IPS-NIHi7 (cell line): Measurements from ENCODE around the gene CDX1.

Experiments used
- DNase-seq: peaks from one replicate; pipeline ENCODE4 v3.0.0; 2012; ENCODE audit warnings: mixed read lengths; ENCODE audit errors: extremely low spot score

CDX1 gene

DNA sequence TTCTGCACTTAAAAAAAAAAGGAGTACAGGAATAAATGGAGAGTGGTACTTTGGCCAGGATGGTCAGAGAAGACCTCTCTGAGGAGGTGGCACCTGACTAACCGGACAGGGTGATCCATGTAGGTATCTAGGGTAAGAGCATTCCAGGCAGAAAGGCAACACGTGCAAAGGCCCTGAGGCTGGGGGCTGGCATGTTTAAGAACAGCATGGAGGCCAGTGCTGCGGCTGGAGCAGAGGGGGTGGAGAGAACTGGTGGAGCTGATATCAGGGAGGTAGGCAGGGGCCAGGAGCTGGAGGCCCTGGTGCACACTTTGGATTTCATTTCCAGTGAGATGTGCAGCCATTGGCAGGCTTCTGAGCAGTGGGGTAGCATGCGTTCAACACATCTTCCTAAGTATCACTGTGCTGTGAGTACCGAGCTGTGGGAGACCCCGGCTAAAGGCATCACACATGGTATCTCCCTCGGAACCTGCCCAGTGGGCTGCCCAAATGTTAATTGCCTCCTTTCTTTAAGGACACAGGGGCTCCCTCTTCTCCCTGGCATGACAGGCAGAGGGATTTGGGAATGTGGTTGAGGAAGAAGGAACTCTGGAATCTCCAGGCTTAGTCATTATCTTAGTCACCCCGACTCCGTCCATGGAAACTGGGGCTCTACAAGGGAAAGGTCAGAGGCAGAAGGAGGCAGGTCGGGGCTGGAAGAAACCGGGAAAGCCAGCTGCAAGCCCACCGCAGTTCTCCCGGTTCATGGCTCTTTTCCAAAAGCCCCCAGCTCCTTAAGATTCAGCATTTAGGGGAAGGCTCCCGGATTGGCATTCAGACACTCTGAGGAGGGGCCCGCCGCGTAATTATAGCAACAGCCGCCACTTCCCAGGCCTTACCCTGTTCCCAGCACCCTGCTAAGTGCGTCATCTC, 41.9 kb downstream of the CDX1 start:
- no peak for DNase-seq

- no peak for DNase-seq
Observed at GRCh38 chr5:150209099-150209635, 42.6 kb downstream of the CDX1 start.

DNA sequence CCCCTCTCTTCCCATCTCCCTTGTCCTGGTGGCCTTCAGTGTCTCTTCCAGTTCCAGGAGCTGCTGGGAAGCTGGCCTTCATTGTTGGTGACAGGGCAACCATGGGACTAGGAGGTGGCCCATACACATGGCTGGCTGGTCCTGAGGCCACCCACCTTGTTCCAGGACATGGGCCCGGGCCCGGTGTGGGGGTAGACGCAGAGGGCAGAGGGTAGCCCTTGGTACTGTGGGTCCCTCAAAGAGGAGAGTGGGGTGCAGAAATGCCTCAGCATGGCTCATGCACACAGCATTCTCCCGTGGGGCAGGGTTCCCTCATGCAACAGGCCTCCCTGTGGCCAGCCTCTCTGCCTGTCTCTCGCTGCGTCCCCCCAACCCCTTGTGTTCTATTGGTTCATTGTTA, 44.1 kb downstream of the CDX1 start:
- DNase-seq = no peak

GRCh38 chr5:150211156-150212030, 44.8 kb downstream of the CDX1 start:
- DNase-seq = peak; percentile 93

- DNase-seq = no peak
Observed at GRCh38 chr5:150213530-150213929, 47.0 kb downstream of the CDX1 start.

DNA sequence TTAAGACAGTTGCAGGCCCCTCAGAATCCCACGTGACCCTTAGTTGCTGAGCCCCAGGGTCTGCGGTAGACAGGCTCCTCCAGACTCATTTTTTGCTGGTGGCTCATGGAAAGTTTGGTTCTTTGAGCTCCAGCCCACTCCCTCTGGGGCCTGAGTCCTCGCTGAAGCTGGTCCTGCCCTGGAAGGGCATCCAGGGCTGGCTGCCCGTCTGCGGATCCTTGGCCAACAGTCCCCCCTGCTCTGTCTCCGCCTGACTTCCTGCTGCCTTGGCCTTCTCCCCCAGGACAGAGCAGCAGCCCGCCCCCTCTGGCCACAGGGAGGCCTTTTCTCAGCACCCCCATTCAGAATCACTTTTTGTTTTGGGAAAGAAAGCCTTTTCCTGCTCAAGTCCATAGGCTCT, 47.7 kb downstream of the CDX1 start:
- DNase-seq = no peak

- no peak for DNase-seq
Observed at GRCh38 chr5:150215979-150216944, 49.7 kb downstream of the CDX1 start.

- no peak for DNase-seq
Observed at GRCh38 chr5:150217038-150217437, 50.5 kb downstream of the CDX1 start.

GRCh38 chr5:150217873-150218692, 51.5 kb downstream of the CDX1 start:
- DNase-seq = peak; percentile 93

DNA sequence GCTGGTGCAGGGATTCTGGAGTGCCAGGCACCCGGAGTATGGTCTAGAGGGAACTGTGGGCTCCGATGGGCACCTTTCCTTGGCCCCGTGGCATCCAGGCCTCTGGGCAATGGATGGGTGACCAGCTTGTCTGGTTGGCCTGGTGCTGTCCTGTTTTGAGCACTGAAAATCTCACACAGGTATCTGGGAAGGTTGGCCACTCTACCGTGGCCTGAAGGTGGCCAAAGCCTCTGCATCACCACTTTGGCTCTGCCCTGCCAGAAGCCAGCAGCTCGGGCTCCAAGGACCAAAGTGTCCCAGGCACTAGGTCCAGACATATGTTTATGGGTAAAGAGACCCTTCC, 52.1 kb downstream of the CDX1 start:
- no peak for DNase-seq

DNA sequence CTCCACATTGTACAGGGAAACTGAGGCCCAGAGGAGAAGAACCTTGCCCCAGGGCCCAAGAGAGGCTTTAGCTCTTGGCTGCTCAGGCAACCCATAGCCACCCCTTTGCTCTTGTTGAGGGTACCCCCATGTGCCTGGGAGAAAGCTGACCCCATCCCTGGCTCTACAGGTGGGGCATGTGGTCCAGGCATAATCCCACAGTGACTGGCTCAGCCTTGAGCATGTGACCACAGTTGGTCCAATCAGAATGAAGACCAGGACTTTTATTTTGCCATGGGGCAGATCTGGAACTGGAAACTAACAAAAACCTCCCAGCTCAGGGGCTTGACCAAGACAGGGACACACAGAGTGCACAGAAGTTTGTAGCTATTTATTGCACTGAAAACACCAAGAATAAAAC, 52.6 kb downstream of the CDX1 start:
- DNase-seq = peak; percentile 47

DNA sequence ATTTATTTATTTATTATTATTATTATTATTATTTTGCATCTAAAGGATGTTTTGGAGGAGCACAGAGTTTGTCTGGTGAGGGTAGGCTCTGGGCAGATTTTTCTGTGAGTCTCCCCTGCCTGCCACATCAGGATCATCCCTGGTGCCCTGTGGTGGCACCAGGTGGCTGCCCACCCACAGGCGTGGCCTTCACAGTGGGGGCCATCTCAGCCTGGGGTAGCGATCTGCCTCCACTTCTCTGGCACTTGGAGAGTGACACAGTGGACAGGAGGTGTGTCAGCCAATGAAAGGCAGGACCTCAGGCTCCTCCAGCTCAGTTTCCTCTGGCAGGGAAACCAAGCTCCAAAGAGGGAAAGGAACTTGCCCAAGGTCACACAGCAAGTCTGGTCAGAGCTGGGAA, 53.3 kb downstream of the CDX1 start:
- no peak for DNase-seq

- no peak for DNase-seq
Observed at GRCh38 chr5:150221471-150221870, 54.9 kb downstream of the CDX1 start.

DNA sequence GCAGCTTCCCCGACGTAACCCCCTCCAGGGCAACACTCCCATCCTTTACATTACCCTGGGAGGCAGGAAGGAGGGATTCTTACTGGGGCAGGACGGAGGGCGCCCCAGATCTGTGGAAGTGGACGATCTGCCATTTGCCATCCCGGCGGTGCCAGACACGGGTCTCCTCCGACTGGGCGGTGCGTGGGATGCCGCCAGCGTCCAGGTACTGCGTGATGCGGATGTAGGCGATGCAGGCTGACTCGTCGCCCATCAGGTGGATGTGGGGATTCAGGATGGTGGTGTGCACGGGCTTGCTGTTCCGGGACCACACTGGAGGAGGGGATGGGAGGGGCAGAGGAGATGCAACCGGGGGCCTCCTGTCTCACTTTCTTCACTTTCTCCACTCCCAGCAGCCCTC, 56.3 kb downstream of the CDX1 start:
- DNase-seq = no peak

DNA sequence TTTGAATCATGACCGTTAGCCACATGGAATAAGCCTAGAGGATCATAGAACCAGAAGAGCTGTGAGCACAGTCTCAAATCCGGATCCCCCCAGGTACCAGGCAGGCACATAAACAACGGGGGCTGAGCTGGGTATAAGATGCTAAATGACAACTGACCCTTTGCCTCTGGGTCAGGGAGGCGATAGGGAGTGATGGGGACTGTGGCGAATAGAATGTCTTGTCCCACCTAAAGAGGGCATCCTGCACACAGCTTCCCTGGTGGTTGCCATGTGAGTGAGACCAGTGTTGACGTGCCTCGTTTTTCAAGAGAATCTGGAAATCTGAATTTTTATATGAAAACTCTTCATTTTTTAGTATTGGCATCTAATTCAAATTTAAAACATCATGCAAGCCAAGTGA, 56.9 kb downstream of the CDX1 start:
- DNase-seq = no peak

GRCh38 chr5:150224483-150225027, 58.0 kb downstream of the CDX1 start:
- no peak for DNase-seq

GRCh38 chr5:150227036-150227435, 60.5 kb downstream of the CDX1 start:
- DNase-seq = no peak

DNA sequence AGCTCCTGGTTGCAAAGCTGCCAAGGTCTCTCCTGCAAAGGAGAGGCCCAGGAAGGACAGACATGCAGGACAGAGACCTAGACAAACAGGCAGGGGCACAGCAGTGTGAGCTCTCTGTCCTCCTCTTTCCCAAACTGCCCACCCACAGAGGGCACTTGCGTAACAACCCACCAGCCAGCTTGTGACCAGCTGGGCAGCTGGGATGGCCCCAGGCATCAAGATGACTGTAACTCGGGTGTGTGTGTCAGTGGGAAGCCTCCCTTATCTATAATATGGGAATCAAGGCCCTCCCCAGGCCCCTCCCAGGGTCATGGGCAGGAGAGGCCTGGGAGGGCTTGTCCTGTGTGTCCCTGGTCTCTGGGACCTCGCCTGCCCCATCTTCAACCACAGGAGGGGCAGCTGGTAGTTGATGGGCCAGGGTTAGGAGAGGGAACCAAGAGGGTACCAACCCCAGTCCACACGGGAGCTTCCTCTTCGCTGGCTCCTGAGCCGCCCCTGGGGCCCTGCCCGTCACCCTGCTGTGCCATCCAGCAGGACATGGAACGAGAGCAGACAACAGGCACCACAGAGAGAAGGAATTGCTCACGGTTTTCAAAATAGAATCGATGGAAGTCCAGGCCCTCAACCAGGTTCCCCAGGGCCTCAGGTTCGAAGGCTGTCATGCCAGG, 61.2 kb downstream of the CDX1 start:
- no peak for DNase-seq

GRCh38 chr5:150229571-150229970, 63.0 kb downstream of the CDX1 start:
- DNase-seq = no peak

GRCh38 chr5:150230842-150231241, 64.3 kb downstream of the CDX1 start:
- no peak for DNase-seq
